K562 (cell line): ENCODE measurements around the gene KLHL33. TPM values are rescaled to one million over a fixed set of nuclear protein-coding genes. Genes with fewer than 3 reads are reported as not detected.

Experiments
- ARHGAP35 ChIP-seq: fragments of 450-650 bp; IDR thresholded peaks from 2 replicates; pipeline ENCODE4 v1.6.1; 2018; ENCODE audit not compliant: partially characterized antibody
- ATF3 ChIP-seq, 2 experiments: fragments of 450-650 bp in 1 of 2; sonication (generic) in 1 of 2; formaldehyde crosslinking in 1 of 2; IDR thresholded peaks in 1 of 2; conservative IDR thresholded peaks in 1 of 2; 2 replicates each; pipeline versions ENCODE4 v1.6.1 to v1.8.1; 2016 to 2023; ENCODE audit warnings: mild to moderate bottlenecking in 2 of 2, moderate library complexity in 2 of 2, inconsistent platforms in 1 of 2, missing genetic modification reagents in 1 of 2
- CREM ChIP-seq: IDR thresholded peaks from 2 replicates; pipeline ENCODE4 v1.6.1; 2014; ENCODE audit warnings: antibody characterized with exemption, low read depth
- FOXJ3 ChIP-seq: sonication (generic); formaldehyde crosslinking; IDR thresholded peaks from 2 replicates; pipeline ENCODE4 v1.4.0; 2020; ENCODE audit warnings: mild to moderate bottlenecking, missing genetic modification reagents
- GATAD2A ChIP-seq: fragments of 450-650 bp; IDR thresholded peaks from 2 replicates; pipeline ENCODE4 v1.6.1; 2017
- HMGXB4 ChIP-seq: sonication (generic); formaldehyde crosslinking; IDR thresholded peaks from 2 replicates; pipeline ENCODE4 v1.8.1; 2023; ENCODE audit warnings: mild to moderate bottlenecking, missing genetic modification reagents
- ILK ChIP-seq: fragments of 450-650 bp; IDR thresholded peaks from 2 replicates; pipeline ENCODE4 v1.6.1; 2016; ENCODE audit warnings: missing genetic modification characterization, low read depth, mild to moderate bottlenecking, missing compliant biosample characterization, moderate library complexity, borderline replicate concordance
- L3MBTL2 ChIP-seq: fragments of 450-650 bp; IDR thresholded peaks from 2 replicates; pipeline ENCODE4 v1.6.1; 2016; ENCODE audit warnings: mild to moderate bottlenecking, moderate library complexity
- MIER1 ChIP-seq: fragments of 450-650 bp; IDR thresholded peaks from 2 replicates; pipeline ENCODE4 v1.6.1; 2016; ENCODE audit warnings: antibody characterized with exemption, mild to moderate bottlenecking, low read depth
- MTF1 ChIP-seq: fragments of 250-450 bp; sonication (Bioruptor Pico); IDR thresholded peaks from 2 replicates; pipeline ENCODE4 v1.9.0; 2021; ENCODE audit warnings: moderate library complexity, mild to moderate bottlenecking, inconsistent platforms, borderline replicate concordance
- NCOA4 ChIP-seq: fragments of 450-650 bp; IDR thresholded peaks from 2 replicates; pipeline ENCODE4 v1.6.1; 2018; ENCODE audit warnings: mild to moderate bottlenecking; ENCODE audit not compliant: partially characterized antibody
- PRPF4 ChIP-seq: fragments of 200-400 bp; formaldehyde crosslinking; IDR thresholded peaks from one replicate; pipeline ENCODE4 v1.6.1; 2017; ENCODE audit warnings: low read length, low read depth, mild to moderate bottlenecking; ENCODE audit not compliant: insufficient read depth, poor library complexity, severe bottlenecking
- PTRF ChIP-seq: fragments of 450-650 bp; IDR thresholded peaks from 2 replicates; pipeline ENCODE4 v1.6.1; 2016; ENCODE audit warnings: mild to moderate bottlenecking, missing genetic modification characterization, missing compliant biosample characterization
- SAP30 ChIP-seq: fragments of 200-600 bp; sonication (generic); IDR thresholded peaks from 2 replicates; pipeline ENCODE4 v1.6.1; 2012; ENCODE audit warnings: borderline replicate concordance, low read depth, mild to moderate bottlenecking, moderate library complexity, low read length, control low read depth, inconsistent platforms; ENCODE audit not compliant: insufficient read depth, poor library complexity, severe bottlenecking
- ZBTB17 ChIP-seq: fragments of 450-650 bp; formaldehyde crosslinking; IDR thresholded peaks from 2 replicates; pipeline ENCODE4 v1.4.0; 2020; ENCODE audit warnings: mild to moderate bottlenecking
- ZKSCAN1 ChIP-seq: fragments of 150-350 bp; IDR thresholded peaks from 2 replicates; pipeline ENCODE4 v1.6.1; 2016; ENCODE audit warnings: low read depth, low read length
- polyA plus RNA-seq, 8 experiments: library from polyadenylated mRNA; depleted of rRNA in 4 of 8; stranded (reverse) in 5 of 8; unstranded in 3 of 8; fragments of >200 nt; fragmentation: Nextera tagmentation in 2 of 8; fragmentation: Illumina TruSeq in 1 of 8; extraction: Ambion mirVana in 2 of 8; extraction: Trizol in 1 of 8; gene quantifications; 2 replicates each; pipeline versions ENCODE4 v1.2.1 to v1.2.3, GENCODE V29; 2011 to 2014; ENCODE audit warnings: inconsistent platforms in 1 of 8, missing spikeins in 1 of 8
- total RNA-seq, 7 experiments: library from RNA; depleted of rRNA in 6 of 7; stranded (reverse); fragments of >200 nt in 6 of 7; fragmentation: Illumina TruSeq in 2 of 7; extraction: Trizol in 2 of 7; gene quantifications; 2 replicates each; pipeline versions ENCODE4 v1.2.1 to v1.2.3, GENCODE V29; 2011 to 2021; ENCODE audit warnings: low replicate concordance in 1 of 7

Gene KLHL33
- total and polyA plus RNA-seq, 9 of the 15 experiments (the other 6 are each of a cell fraction or from before 2014, with no cell fraction given) = 0.04 to 0.27 (median 0.13) TPM; not detected in 6

- no peak for TF ChIP-seq HMGXB4 (CRISPR knock-in tag)
- no peak for TF ChIP-seq MIER1
- TF ChIP-seq ZBTB17 (CRISPR knock-in tag) = no peak
- TF ChIP-seq ATF3 (IDR thresholded peaks at IDR 0.05) = 0 out of 2 replicates have a peak, but pooled peaks have one; percentile 23
- no peak for TF ChIP-seq ATF3 (CRISPR knock-in tag; conservative IDR thresholded peaks at IDR 0.05)
- no peak for TF ChIP-seq FOXJ3
- no peak for TF ChIP-seq ARHGAP35
- TF ChIP-seq SAP30 = peak; percentile 4
- peak; percentile 51 for TF ChIP-seq L3MBTL2
- no peak for TF ChIP-seq ZKSCAN1
- TF ChIP-seq ILK (tag) = no peak
- TF ChIP-seq PTRF (tag) = no peak
- TF ChIP-seq MTF1 = no peak
- no peak for TF ChIP-seq GATAD2A
- TF ChIP-seq NCOA4 = no peak
- TF ChIP-seq PRPF4 = no peak
- 0 out of 2 replicates have a peak, but pooled peaks have one; percentile 2 for TF ChIP-seq CREM
These were observed 34.1 kb upstream of the KLHL33 start (continued) for GRCh38 chr14:20469890-20470602.
